Measurements from ENCODE around the gene UBE2E2. TPM values are rescaled to one million over a fixed set of nuclear protein-coding genes. Genes with fewer than 3 reads are reported as not detected.

The UBE2E2 gene
- total RNA-seq, 1 donor from 2014 or later = 42.4 TPM

DNA sequence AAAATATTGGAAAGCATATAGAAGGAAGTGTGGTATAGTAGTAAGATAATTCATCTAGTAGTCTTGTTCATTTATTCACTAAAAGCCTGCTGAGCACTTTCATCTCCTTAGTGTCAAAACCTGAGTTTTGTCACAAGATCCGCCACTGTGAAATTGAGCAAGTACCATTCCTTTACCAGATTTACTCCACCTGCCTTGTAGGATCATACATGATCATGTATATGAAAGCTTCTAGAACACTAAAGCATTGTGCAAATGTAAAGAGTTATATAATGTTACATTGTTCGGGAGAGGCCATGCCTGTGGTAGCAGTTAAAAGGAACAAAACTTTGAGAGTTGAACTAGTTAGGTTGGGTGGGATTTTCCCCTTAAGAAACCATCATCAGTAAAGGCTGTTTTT is 35.0 kb downstream of the UBE2E2 start:
- DNase-seq (ENCODE audit: extremely low spot score, unreplicated experiment) = no peak
- Mint-ChIP-seq H3K9me3 (ENCODE audit: unreplicated experiment) (no peaks in the 10 kb centered on the region), H3K4me3 (ENCODE audit: unreplicated experiment) (no peak overlapping the region), H3K27ac (ENCODE audit: unreplicated experiment) (no peak overlapping the region), H3K4me1 (ENCODE audit: unreplicated experiment) (peaks cover under 1% of the 10 kb centered on the region), H3K27me3 (ENCODE audit: unreplicated experiment) (no peaks in the 10 kb centered on the region), H3K36me3 (ENCODE audit: unreplicated experiment) (no peaks in the 10 kb centered on the region)
- TF ChIP-seq, protein P1, sequence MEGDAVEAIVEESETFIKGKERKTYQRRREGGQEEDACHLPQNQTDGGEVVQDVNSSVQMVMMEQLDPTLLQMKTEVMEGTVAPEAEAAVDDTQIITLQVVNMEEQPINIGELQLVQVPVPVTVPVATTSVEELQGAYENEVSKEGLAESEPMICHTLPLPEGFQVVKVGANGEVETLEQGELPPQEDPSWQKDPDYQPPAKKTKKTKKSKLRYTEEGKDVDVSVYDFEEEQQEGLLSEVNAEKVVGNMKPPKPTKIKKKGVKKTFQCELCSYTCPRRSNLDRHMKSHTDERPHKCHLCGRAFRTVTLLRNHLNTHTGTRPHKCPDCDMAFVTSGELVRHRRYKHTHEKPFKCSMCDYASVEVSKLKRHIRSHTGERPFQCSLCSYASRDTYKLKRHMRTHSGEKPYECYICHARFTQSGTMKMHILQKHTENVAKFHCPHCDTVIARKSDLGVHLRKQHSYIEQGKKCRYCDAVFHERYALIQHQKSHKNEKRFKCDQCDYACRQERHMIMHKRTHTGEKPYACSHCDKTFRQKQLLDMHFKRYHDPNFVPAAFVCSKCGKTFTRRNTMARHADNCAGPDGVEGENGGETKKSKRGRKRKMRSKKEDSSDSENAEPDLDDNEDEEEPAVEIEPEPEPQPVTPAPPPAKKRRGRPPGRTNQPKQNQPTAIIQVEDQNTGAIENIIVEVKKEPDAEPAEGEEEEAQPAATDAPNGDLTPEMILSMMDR (IDR thresholded peaks at IDR 0.05) = no peak

DNA sequence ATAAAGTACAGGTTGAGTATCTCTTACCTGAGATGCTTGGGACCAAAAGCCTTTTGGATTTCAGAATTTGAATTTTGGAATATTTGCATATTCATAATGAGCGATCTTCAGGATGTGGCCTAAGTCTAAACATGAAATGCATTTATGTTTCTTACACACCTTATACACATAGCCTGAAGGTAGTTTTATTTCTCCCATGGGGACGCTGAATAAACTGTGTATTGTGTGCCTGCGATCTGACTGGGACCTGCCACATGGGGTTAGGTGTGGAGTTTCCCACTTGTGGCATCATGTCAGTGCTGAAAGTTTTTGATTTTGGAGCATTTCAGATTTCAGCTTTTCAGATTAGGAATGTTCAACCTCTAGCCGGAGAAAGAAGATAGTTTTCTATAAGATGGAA is 35.5 kb downstream of the UBE2E2 start:
- Mint-ChIP-seq H3K4me1 (ENCODE audit: unreplicated experiment) (no peaks in the 10 kb centered on the region), H3K4me3 (ENCODE audit: unreplicated experiment) (no peak overlapping the region), H3K9me3 (ENCODE audit: unreplicated experiment) (no peaks in the 10 kb centered on the region), H3K27ac (ENCODE audit: unreplicated experiment) (no peak overlapping the region), H3K27me3 (ENCODE audit: unreplicated experiment) (no peaks in the 10 kb centered on the region), H3K36me3 (ENCODE audit: unreplicated experiment) (no peaks in the 10 kb centered on the region)
- TF ChIP-seq, protein P1 (IDR thresholded peaks at IDR 0.05) = no peak
- DNase-seq (ENCODE audit: extremely low spot score, unreplicated experiment) = no peak

DNA sequence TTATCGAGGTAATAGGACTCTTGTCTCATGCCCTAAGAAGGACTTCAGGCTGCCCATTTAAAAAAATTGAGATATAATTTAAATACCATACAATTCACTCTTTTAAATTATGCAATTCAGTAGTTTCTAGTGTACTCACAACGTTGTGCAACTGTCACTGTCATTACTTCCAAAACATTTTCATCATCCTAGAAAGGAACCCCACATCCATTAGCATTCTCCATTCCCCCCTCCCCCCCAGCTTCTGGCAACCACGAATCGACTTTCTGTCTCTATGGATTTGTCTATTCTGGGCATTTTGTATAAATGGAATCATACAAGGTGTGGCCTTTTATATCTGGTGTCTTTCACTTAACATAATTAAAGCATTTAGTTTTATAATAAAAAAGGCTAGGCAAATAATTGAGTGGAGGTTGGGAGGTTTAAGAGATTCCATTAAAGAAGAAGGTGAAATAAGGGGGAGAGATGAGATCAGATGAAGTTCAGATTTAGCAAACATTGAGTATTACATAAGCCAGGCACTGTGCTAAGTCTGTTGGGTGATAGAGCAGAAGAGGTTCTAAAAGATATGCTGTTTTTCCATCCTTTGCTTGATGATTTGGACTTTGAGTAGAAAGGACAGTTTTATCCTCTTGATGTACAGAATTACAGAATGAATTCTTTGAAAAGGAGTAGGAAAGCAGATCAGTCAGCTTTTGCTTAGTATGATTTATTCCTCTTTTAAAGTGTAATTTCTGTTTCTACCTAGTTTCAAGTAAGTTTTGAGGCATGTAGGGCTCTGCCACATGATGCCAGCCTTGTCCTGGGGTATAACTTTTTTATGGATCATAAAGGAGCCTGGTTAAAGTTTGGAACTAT is 36.3 kb downstream of the UBE2E2 start:
- Mint-ChIP-seq H3K4me1 (ENCODE audit: unreplicated experiment) (no peaks in the 10 kb centered on the region), H3K4me3 (ENCODE audit: unreplicated experiment) (no peak overlapping the region), H3K36me3 (ENCODE audit: unreplicated experiment) (no peaks in the 10 kb centered on the region), H3K27ac (ENCODE audit: unreplicated experiment) (no peak overlapping the region), H3K27me3 (ENCODE audit: unreplicated experiment) (no peaks in the 10 kb centered on the region), H3K9me3 (ENCODE audit: unreplicated experiment) (no peaks in the 10 kb centered on the region)
- TF ChIP-seq, protein P1 (IDR thresholded peaks at IDR 0.05) = no peak
- no peak for DNase-seq (ENCODE audit: extremely low spot score, unreplicated experiment)

DNA sequence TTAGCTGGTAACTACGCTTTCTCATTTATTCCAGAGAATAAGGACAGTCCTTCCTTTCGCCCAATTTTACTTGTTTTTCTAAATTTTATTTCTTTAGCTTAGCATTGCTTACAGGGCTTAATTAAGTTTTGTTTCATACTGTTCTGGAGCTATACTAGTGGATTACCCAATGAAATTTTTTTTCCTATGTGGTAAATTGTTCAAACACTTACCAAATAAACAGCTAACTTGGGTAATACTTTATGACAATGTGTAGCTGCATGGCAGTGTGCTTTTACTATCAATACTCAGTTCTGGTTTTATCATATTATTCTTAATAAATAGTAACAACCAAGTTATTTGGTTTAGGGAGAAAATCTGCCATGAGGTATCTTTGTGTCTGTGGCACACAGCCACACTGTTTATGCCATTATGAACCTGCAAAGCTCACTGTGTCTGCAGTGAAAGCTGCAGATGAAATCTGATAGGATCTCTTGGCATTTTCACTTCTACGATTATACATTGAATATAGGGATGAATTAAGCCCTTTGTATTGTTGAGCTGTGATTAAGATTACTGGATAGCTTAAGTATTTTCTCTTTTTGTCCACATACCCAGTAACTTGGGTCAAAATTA is 37.2 kb downstream of the UBE2E2 start:
- H3K9me3 Mint-ChIP-seq (ENCODE audit: unreplicated experiment) = no peaks in the 10 kb centered on the region
- H3K4me3 Mint-ChIP-seq (ENCODE audit: unreplicated experiment) = no peak overlapping the region
- no peaks in the 10 kb centered on the region for H3K36me3 Mint-ChIP-seq (ENCODE audit: unreplicated experiment)
- no peak for DNase-seq (ENCODE audit: extremely low spot score, unreplicated experiment)
- H3K4me1 Mint-ChIP-seq (ENCODE audit: unreplicated experiment) = no peaks in the 10 kb centered on the region
- no peaks in the 10 kb centered on the region for H3K27me3 Mint-ChIP-seq (ENCODE audit: unreplicated experiment)
- TF ChIP-seq, protein P1 (IDR thresholded peaks at IDR 0.05) = no peak
- H3K27ac Mint-ChIP-seq (ENCODE audit: unreplicated experiment) = no peak overlapping the region

DNA sequence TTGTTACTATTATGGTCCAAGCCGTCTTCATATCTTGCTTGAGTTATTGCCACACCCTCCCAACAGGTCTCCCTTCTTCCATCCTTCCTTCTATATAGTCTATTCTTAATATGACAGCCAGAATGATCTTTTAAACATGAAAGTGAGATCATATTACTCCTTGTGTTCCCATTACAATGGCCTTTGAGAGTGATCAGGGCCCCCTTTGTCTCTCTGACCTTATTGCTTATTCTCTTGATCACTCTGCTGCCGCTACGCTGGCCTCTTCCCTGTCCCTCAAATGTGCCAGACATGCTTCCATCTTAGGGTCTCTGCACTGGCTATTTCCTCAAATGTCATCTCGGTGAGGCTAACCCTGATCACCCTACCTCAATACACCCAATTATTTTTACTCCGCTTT is 38.1 kb downstream of the UBE2E2 start:
- no peaks in the 10 kb centered on the region for H3K36me3 Mint-ChIP-seq (ENCODE audit: unreplicated experiment)

More for the DNA sequence above, 38.1 kb downstream of the UBE2E2 start:
- no peak overlapping the region for H3K4me3 Mint-ChIP-seq (ENCODE audit: unreplicated experiment)
- no peak for DNase-seq (ENCODE audit: extremely low spot score, unreplicated experiment)
- no peaks in the 10 kb centered on the region for H3K27me3 Mint-ChIP-seq (ENCODE audit: unreplicated experiment)
- TF ChIP-seq, protein P1 (IDR thresholded peaks at IDR 0.05) = no peak
- H3K9me3 Mint-ChIP-seq (ENCODE audit: unreplicated experiment) = no peaks in the 10 kb centered on the region
- H3K4me1 Mint-ChIP-seq (ENCODE audit: unreplicated experiment) = no peaks in the 10 kb centered on the region
- H3K27ac Mint-ChIP-seq (ENCODE audit: unreplicated experiment) = no peak overlapping the region
